Memory B cell (primary cell): ENCODE results near the gene ACAD8.

ENCODE experiments used
- ATAC-seq: fragments of 150-1000 bp; cut with Tn5 transposase; 2 replicates; pipeline ENCODE4 v1.10.0; 2021; ENCODE audit warnings: low read depth, mild to moderate bottlenecking, moderate library complexity
- DNase-seq, 2 donors: peaks; one replicate each; pipeline ENCODE4 v3.0.0; 2022; ENCODE audit warnings: low spot score in 2 of 2
- H3K27ac Mint-ChIP-seq: one replicate; pipeline ENCODE4 v1.8.0; 2022; ENCODE audit warnings: mild to moderate bottlenecking, moderate library complexity, mixed read lengths
- H3K27me3 Mint-ChIP-seq: one replicate; pipeline ENCODE4 v1.8.0; 2022; ENCODE audit warnings: mixed read lengths
- H3K36me3 Mint-ChIP-seq: one replicate; pipeline ENCODE4 v1.8.0; 2022; ENCODE audit warnings: mild to moderate bottlenecking, mixed read lengths
- H3K4me1 Mint-ChIP-seq: one replicate; pipeline ENCODE4 v1.8.0; 2022; ENCODE audit warnings: mixed read lengths
- H3K4me3 Mint-ChIP-seq: one replicate; pipeline ENCODE4 v1.8.0; 2022; ENCODE audit warnings: mild to moderate bottlenecking, moderate library complexity, mixed read lengths
- H3K9me3 Mint-ChIP-seq: one replicate; pipeline ENCODE4 v1.8.0; 2022; ENCODE audit warnings: mixed read lengths

The ACAD8 gene

GRCh38 chr11:134230339-134230738 is 23.0 kb upstream of the ACAD8 start:
- H3K27ac Mint-ChIP-seq = no peak overlapping the region
- peaks cover 11% of the 10 kb centered on the region for H3K27me3 Mint-ChIP-seq
- DNase-seq (no peak), ATAC-seq (no peak)
- H3K9me3 Mint-ChIP-seq = no peaks in the 10 kb centered on the region
- H3K36me3 Mint-ChIP-seq = peaks cover 6% of the 10 kb centered on the region
- H3K4me3 Mint-ChIP-seq = no peak overlapping the region
- peaks cover 34% of the 10 kb centered on the region for H3K4me1 Mint-ChIP-seq

DNA sequence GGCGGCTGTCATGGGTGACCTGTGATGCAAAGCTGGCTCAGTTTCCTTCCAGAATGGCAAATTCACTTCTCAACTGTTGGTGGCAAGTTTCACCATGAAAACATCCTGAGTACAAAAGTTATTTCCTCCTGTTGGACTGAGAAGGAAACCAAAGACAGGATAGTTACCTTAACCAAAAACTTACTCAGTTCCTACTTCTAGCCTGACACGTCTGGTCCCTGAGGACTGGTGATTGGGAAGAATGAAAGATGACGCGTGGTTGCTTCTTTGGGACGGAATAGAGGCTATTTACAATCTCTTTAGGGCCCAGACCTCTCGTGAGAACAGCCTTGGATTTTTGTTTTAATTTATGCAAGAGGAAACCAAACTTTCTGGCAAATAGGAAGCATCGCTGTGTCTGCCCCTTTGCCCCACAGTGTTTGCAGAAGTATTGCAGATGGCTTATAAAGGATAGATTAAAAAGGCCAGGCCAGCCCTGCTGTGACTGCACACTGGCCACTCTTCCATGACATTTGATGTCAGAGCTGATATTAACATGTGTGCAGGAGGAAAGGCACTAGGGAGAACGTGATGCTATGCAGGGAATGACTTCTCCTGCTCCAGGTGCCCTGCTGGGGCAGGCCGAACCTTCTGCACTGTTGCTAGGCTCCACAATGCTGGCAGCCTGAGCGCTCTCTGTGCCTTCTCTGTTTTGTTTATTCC is 21.3 kb upstream of the ACAD8 start:
- ATAC-seq (no peak), DNase-seq (no peak)
- Mint-ChIP-seq H3K36me3 (peaks cover 9% of the 10 kb centered on the region), H3K4me1 (peaks cover 29% of the 10 kb centered on the region), H3K27ac (no peak overlapping the region), H3K4me3 (no peak overlapping the region), H3K9me3 (no peaks in the 10 kb centered on the region), H3K27me3 (peaks cover 7% of the 10 kb centered on the region)

DNA sequence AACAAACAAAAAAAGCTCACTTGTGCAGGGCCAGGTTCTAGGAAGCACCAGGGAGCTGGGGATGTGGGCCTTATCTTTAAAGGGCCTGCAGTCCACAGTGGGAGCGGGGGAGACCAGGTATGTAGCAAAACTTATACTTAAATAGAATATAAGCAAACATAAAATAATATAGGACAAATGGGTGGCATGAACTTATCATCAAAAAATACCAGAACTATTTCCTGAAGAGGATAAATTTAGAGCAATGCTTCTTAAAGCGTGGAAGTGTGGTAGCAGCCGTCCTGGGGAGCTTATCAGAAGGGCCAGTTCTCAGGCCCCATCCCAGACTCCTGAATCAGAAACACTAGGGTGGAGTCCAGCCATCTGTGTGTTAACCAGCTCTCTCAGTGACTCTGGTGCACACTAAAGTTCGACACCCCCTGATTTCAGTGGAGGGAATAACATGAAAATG is 19.6 kb upstream of the ACAD8 start:
- H3K27me3 Mint-ChIP-seq = peaks cover 7% of the 10 kb centered on the region
- no peak overlapping the region for H3K4me3 Mint-ChIP-seq
- H3K27ac Mint-ChIP-seq = no peak overlapping the region
- H3K9me3 Mint-ChIP-seq = no peaks in the 10 kb centered on the region
- H3K36me3 Mint-ChIP-seq = peaks cover 18% of the 10 kb centered on the region
- ATAC-seq = no peak
- peaks cover 20% of the 10 kb centered on the region for H3K4me1 Mint-ChIP-seq
- DNase-seq = no peak

GRCh38 chr11:134235399-134235798 is 18.0 kb upstream of the ACAD8 start:
- peaks cover 3% of the 10 kb centered on the region for H3K27me3 Mint-ChIP-seq
- H3K36me3 Mint-ChIP-seq = peaks cover 16% of the 10 kb centered on the region
- H3K4me3 Mint-ChIP-seq = no peak overlapping the region
- ATAC-seq (no peak), DNase-seq (no peak)
- no peaks in the 10 kb centered on the region for H3K9me3 Mint-ChIP-seq
- no peak overlapping the region for H3K27ac Mint-ChIP-seq
- peaks cover 12% of the 10 kb centered on the region for H3K4me1 Mint-ChIP-seq

GRCh38 chr11:134236834-134237556 is 16.4 kb upstream of the ACAD8 start:
- no peak overlapping the region for H3K27ac Mint-ChIP-seq
- H3K27me3 Mint-ChIP-seq = no peaks in the 10 kb centered on the region
- H3K36me3 Mint-ChIP-seq = peaks cover 16% of the 10 kb centered on the region
- ATAC-seq = no peak
- no peaks in the 10 kb centered on the region for H3K9me3 Mint-ChIP-seq
- no peak for DNase-seq
- H3K4me3 Mint-ChIP-seq = no peak overlapping the region
- peaks cover 5% of the 10 kb centered on the region for H3K4me1 Mint-ChIP-seq

GRCh38 chr11:134237557-134237922 is 15.8 kb upstream of the ACAD8 start:
- ATAC-seq (no peak), DNase-seq (no peak)
- Mint-ChIP-seq H3K4me1 (peaks cover under 1% of the 10 kb centered on the region), H3K27ac (no peak overlapping the region), H3K27me3 (no peaks in the 10 kb centered on the region), H3K36me3 (peaks cover 16% of the 10 kb centered on the region), H3K9me3 (no peaks in the 10 kb centered on the region), H3K4me3 (no peak overlapping the region)

DNA sequence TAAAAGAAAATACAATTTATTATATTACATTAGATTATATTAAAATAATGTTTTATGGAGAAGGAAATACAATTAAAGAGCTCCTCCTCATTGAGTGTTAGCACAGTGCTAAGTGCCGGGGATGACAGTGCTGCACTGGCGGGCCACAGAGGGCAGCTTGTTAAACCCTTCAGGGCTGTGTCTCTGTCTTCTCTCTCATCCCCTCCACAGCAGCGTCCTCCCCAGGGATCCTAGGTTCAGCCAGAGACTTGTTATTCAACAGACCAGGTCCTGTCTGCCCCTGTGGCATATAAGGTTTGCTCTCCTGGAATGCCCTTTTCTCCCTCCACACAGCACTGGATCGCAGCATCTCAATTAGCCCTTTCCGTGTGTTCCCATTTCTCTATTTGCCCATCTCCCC is 14.4 kb upstream of the ACAD8 start:
- no peaks in the 10 kb centered on the region for H3K27me3 Mint-ChIP-seq
- no peak overlapping the region for H3K4me3 Mint-ChIP-seq
- peaks cover 21% of the 10 kb centered on the region for H3K36me3 Mint-ChIP-seq
- no peak overlapping the region for H3K27ac Mint-ChIP-seq
- no peaks in the 10 kb centered on the region for H3K9me3 Mint-ChIP-seq
- ATAC-seq (no peak), DNase-seq (no peak)
- no peaks in the 10 kb centered on the region for H3K4me1 Mint-ChIP-seq

DNA sequence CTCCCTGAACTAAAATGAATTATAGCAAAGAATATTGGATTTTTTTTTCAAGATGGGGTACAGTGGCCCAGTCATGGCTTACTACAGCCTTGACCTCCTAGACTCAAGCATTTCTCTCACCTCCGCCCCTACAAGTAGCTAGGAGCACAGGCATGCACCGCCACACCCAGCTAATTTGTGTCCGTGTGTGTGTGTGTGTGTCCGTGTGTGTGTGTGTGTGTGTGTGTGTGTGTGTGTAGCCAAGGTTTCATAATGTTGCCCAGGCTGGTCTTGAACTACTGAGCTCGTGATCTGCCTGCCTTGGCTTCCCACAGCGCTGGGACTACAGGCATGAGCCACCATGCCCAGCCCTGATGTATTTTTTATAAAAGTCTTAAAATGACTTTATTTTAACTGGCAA is 12.8 kb upstream of the ACAD8 start:
- Mint-ChIP-seq H3K9me3 (no peaks in the 10 kb centered on the region), H3K4me3 (no peak overlapping the region), H3K36me3 (peaks cover 17% of the 10 kb centered on the region), H3K4me1 (peaks cover 7% of the 10 kb centered on the region), H3K27ac (no peak overlapping the region), H3K27me3 (no peaks in the 10 kb centered on the region)
- no peak for ATAC-seq
- no peak for DNase-seq

- H3K4me1 Mint-ChIP-seq = peaks cover 7% of the 10 kb centered on the region
- H3K27ac Mint-ChIP-seq = no peak overlapping the region
- no peak overlapping the region for H3K4me3 Mint-ChIP-seq
- peaks cover 15% of the 10 kb centered on the region for H3K36me3 Mint-ChIP-seq
- no peaks in the 10 kb centered on the region for H3K9me3 Mint-ChIP-seq
- no peak for ATAC-seq
- no peak for DNase-seq
- H3K27me3 Mint-ChIP-seq = no peaks in the 10 kb centered on the region
Measured at GRCh38 chr11:134242376-134242775, 11.0 kb upstream of the ACAD8 start.

DNA sequence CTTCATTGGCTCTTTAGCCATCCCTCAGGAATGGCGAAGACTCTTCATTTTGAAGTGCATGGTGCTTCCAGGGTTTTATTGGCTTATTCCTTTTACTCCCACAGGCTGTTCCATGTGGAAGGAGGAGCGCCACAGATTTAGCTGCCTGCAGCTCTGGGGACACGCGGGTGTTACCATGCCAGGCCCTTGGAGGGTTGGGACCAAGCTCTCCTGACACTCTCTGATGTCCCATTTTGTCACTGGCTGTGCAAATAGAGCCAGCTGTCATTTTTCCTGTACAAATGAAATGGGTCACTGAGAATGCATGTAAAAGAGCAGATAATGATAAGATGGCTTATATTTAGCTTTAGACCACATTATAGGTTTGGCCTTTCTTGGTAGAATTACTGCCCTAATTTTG is 9.5 kb upstream of the ACAD8 start:
- Mint-ChIP-seq H3K36me3 (peaks cover 16% of the 10 kb centered on the region), H3K4me1 (peaks cover 7% of the 10 kb centered on the region), H3K9me3 (no peaks in the 10 kb centered on the region), H3K27ac (no peak overlapping the region), H3K4me3 (no peak overlapping the region), H3K27me3 (no peaks in the 10 kb centered on the region)
- ATAC-seq = no peak
- no peak for DNase-seq

- peak; percentile 32 to 40 for DNase-seq
- H3K27ac Mint-ChIP-seq = no peak overlapping the region
- peaks cover 16% of the 10 kb centered on the region for H3K36me3 Mint-ChIP-seq
- H3K9me3 Mint-ChIP-seq = no peaks in the 10 kb centered on the region
- no peaks in the 10 kb centered on the region for H3K27me3 Mint-ChIP-seq
- peaks cover 7% of the 10 kb centered on the region for H3K4me1 Mint-ChIP-seq
- H3K4me3 Mint-ChIP-seq = no peak overlapping the region
- peak; percentile 89 for ATAC-seq
Measured at GRCh38 chr11:134244593-134244992, 8.8 kb upstream of the ACAD8 start.

GRCh38 chr11:134245434-134245833 is 7.9 kb upstream of the ACAD8 start:
- Mint-ChIP-seq H3K9me3 (no peaks in the 10 kb centered on the region), H3K4me1 (peaks cover 7% of the 10 kb centered on the region), H3K36me3 (peaks cover 16% of the 10 kb centered on the region), H3K27ac (no peak overlapping the region), H3K4me3 (no peak overlapping the region), H3K27me3 (no peaks in the 10 kb centered on the region)
- DNase-seq (no peak), ATAC-seq (no peak)

- Mint-ChIP-seq H3K27ac (no peak overlapping the region), H3K36me3 (peaks cover 16% of the 10 kb centered on the region), H3K27me3 (no peaks in the 10 kb centered on the region), H3K4me3 (no peak overlapping the region), H3K9me3 (no peaks in the 10 kb centered on the region), H3K4me1 (peaks cover 7% of the 10 kb centered on the region)
- DNase-seq = no peak
- no peak for ATAC-seq
Measured at GRCh38 chr11:134246100-134246499, 7.3 kb upstream of the ACAD8 start.

DNA sequence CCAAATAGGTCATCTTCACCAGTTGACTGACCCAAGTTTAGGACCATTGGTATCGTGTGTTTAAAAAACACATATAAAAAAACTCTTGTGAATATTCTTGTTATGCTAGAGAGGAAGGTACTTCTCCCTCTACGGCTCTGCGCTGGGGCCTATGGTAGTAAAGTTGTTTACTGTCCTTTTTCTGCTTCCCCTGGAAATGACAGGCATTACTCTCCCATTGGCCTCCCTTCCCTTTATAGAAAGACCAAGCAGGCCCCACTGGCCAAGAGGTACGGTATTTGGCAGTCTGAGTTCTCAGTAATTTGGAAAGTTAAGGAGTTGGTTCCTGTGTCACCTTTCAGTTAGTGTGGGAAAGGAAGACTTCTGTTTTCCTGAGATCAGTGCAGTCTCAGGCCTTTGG is 6.7 kb upstream of the ACAD8 start:
- Mint-ChIP-seq H3K27me3 (no peaks in the 10 kb centered on the region), H3K9me3 (no peaks in the 10 kb centered on the region), H3K4me1 (peaks cover 7% of the 10 kb centered on the region), H3K4me3 (no peak overlapping the region), H3K36me3 (peaks cover 16% of the 10 kb centered on the region), H3K27ac (no peak overlapping the region)
- DNase-seq (no peak), ATAC-seq (no peak)
